IPS-15b (cell line): Measurements from ENCODE around the gene CYTH3.
"Not testable (repeated sequence)": the region's sequence is repeated elsewhere in the genome, so short reads cannot be mapped to it uniquely, and the experiment has no call there.

ENCODE experiments used
- H3K27me3 ChIP-seq: one replicate; pipeline ENCODE4 v1.6.1; 2013; ENCODE audit warnings: low read length; ENCODE audit not compliant: control insufficient read depth, insufficient read depth
- H3K36me3 ChIP-seq: one replicate; pipeline ENCODE4 v1.6.1; 2013; ENCODE audit warnings: low read length; ENCODE audit not compliant: control insufficient read depth, insufficient read depth
- H3K4me1 ChIP-seq: one replicate; pipeline ENCODE4 v1.6.1; 2013; ENCODE audit warnings: mild to moderate bottlenecking, low read length; ENCODE audit not compliant: control insufficient read depth, insufficient read depth
- H3K4me3 ChIP-seq: one replicate; pipeline ENCODE4 v1.5.1; 2013; ENCODE audit warnings: low read depth, low read length
- H3K9ac ChIP-seq: one replicate; pipeline ENCODE4 v1.6.1; 2013; ENCODE audit warnings: low read depth, mild to moderate bottlenecking, low read length
- H3K9me3 ChIP-seq: one replicate; pipeline ENCODE4 v1.6.1; 2013; ENCODE audit warnings: mild to moderate bottlenecking, low read length; ENCODE audit not compliant: control insufficient read depth, insufficient read depth

CYTH3 gene

GRCh38 chr7:6158424-6159096, 113.9 kb downstream of the CYTH3 start:
- peaks cover 35% of the 10 kb centered on the region for H3K36me3 ChIP-seq
- H3K4me3 ChIP-seq: no peak overlapping the region
- H3K9me3 ChIP-seq: no peaks in the 10 kb centered on the region
- no peak overlapping the region for H3K9ac ChIP-seq
- H3K4me1 ChIP-seq: no peaks in the 10 kb centered on the region
- H3K27me3 ChIP-seq: no peaks in the 10 kb centered on the region

- Histone ChIP-seq H3K9ac (no peak overlapping the region), H3K36me3 (peaks cover 32% of the 10 kb centered on the region)
Measured at GRCh38 chr7:6157685-6158423, 114.6 kb downstream of the CYTH3 start.

GRCh38 chr7:6156734-6157133, 115.7 kb downstream of the CYTH3 start:
- no peaks in the 10 kb centered on the region for H3K27me3 ChIP-seq
- H3K36me3 ChIP-seq: peaks cover 38% of the 10 kb centered on the region

More at GRCh38 chr7:6157685-6158423, 114.6 kb downstream of the CYTH3 start:
- no peaks in the 10 kb centered on the region for H3K4me1 ChIP-seq
- no peaks in the 10 kb centered on the region for H3K9me3 ChIP-seq
- H3K27me3 ChIP-seq: no peaks in the 10 kb centered on the region
- no peak overlapping the region for H3K4me3 ChIP-seq

GRCh38 chr7:6155596-6155995, 116.8 kb downstream of the CYTH3 start:
- no peaks in the 10 kb centered on the region for H3K27me3 ChIP-seq
- H3K9me3 ChIP-seq: no peaks in the 10 kb centered on the region
- no peak overlapping the region for H3K4me3 ChIP-seq
- no peak overlapping the region for H3K9ac ChIP-seq
- no peaks in the 10 kb centered on the region for H3K4me1 ChIP-seq
- peaks cover 46% of the 10 kb centered on the region for H3K36me3 ChIP-seq

More at GRCh38 chr7:6156734-6157133, 115.7 kb downstream of the CYTH3 start:
- Histone ChIP-seq H3K9me3 (no peaks in the 10 kb centered on the region), H3K9ac (no peak overlapping the region), H3K4me3 (no peak overlapping the region), H3K4me1 (no peaks in the 10 kb centered on the region)

GRCh38 chr7:6154542-6155404, 117.7 kb downstream of the CYTH3 start:
- H3K9ac ChIP-seq: no peak overlapping the region
- no peaks in the 10 kb centered on the region for H3K27me3 ChIP-seq
- no peak overlapping the region for H3K4me3 ChIP-seq
- peaks cover 47% of the 10 kb centered on the region for H3K36me3 ChIP-seq
- H3K4me1 ChIP-seq: no peaks in the 10 kb centered on the region
- H3K9me3 ChIP-seq: no peaks in the 10 kb centered on the region

GRCh38 chr7:6153646-6154541, 118.5 kb downstream of the CYTH3 start:
- H3K36me3 ChIP-seq: peaks cover 50% of the 10 kb centered on the region
- no peak overlapping the region for H3K4me3 ChIP-seq
- H3K27me3 ChIP-seq: no peaks in the 10 kb centered on the region
- H3K4me1 ChIP-seq: no peaks in the 10 kb centered on the region
- H3K9me3 ChIP-seq: no peaks in the 10 kb centered on the region
- H3K9ac ChIP-seq: no peak overlapping the region

GRCh38 chr7:6151994-6152735, 120.3 kb downstream of the CYTH3 start:
- Histone ChIP-seq H3K27me3 (no peaks in the 10 kb centered on the region), H3K4me1 (no peaks in the 10 kb centered on the region), H3K4me3 (no peak overlapping the region), H3K9me3 (no peaks in the 10 kb centered on the region), H3K9ac (no peak overlapping the region), H3K36me3 (peaks cover 57% of the 10 kb centered on the region)

GRCh38 chr7:6151527-6151926, 120.9 kb downstream of the CYTH3 start:
- not testable (repeated sequence) for H3K4me3 ChIP-seq, H3K4me1 ChIP-seq, H3K9ac ChIP-seq, H3K27me3 ChIP-seq, H3K9me3 ChIP-seq
- peaks cover 57% of the 10 kb centered on the region for H3K36me3 ChIP-seq

GRCh38 chr7:6149996-6150395, 122.4 kb downstream of the CYTH3 start:
- peaks cover 60% of the 10 kb centered on the region for H3K36me3 ChIP-seq
- H3K27me3 ChIP-seq: no peaks in the 10 kb centered on the region
- H3K4me1 ChIP-seq: no peaks in the 10 kb centered on the region
- H3K4me3 ChIP-seq: no peak overlapping the region
- H3K9me3 ChIP-seq: no peaks in the 10 kb centered on the region
- H3K9ac ChIP-seq: no peak overlapping the region

GRCh38 chr7:6148724-6149360, 123.6 kb downstream of the CYTH3 start:
- peaks cover 52% of the 10 kb centered on the region for H3K36me3 ChIP-seq

More at GRCh38 chr7:6148724-6149360, 123.6 kb downstream of the CYTH3 start:
- H3K4me1 ChIP-seq: no peaks in the 10 kb centered on the region
- no peaks in the 10 kb centered on the region for H3K9me3 ChIP-seq
- no peak overlapping the region for H3K4me3 ChIP-seq
- H3K9ac ChIP-seq: no peak overlapping the region
- H3K27me3 ChIP-seq: no peaks in the 10 kb centered on the region
